CD4-positive, alpha-beta T cell treated with Interleukin-10 for 1 hour (primary cell): ENCODE results near the gene ABL2.
"Not testable (repeated sequence)": the region's sequence is repeated elsewhere in the genome, so short reads cannot be mapped to it uniquely, and the experiment has no call there.

ENCODE experiments used
- DNase-seq: peaks from one replicate; pipeline ENCODE4 v3.0.0-alpha.2; 2020

The ABL2 gene

GRCh38 chr1:179213317-179213716 lies 16.2 kb downstream of the ABL2 start:
- not testable (repeated sequence) for DNase-seq

GRCh38 chr1:179208681-179209477 lies 20.6 kb downstream of the ABL2 start:
- no peak for DNase-seq

DNA sequence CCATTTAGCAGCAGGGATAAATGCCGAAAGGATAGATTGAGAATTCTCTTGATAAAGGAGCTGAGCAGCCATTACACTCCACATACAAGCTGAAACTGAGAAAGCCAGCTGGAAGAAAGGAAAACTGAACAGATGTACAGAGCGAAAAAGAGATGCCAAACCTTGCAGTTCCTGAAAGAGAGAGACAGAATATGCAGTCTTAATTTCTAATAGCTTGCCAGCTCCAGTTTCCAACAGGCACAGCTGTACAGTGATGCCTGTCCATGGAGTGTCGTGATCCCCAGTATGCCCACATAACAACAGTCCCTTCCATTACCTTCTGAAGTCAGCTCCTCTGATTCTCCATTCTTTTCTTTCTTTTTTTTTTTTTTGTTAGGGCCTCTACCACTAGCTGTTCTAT lies 22.7 kb downstream of the ABL2 start:
- no peak for DNase-seq

GRCh38 chr1:179205284-179205683 lies 24.2 kb downstream of the ABL2 start:
- no peak for DNase-seq

- no peak for DNase-seq
Observed at GRCh38 chr1:179202161-179202560, 27.3 kb downstream of the ABL2 start.

- no peak for DNase-seq
Observed at GRCh38 chr1:179200586-179200985, 28.9 kb downstream of the ABL2 start.

- DNase-seq: no peak
Observed at GRCh38 chr1:179197690-179198297, 31.7 kb downstream of the ABL2 start.

DNA sequence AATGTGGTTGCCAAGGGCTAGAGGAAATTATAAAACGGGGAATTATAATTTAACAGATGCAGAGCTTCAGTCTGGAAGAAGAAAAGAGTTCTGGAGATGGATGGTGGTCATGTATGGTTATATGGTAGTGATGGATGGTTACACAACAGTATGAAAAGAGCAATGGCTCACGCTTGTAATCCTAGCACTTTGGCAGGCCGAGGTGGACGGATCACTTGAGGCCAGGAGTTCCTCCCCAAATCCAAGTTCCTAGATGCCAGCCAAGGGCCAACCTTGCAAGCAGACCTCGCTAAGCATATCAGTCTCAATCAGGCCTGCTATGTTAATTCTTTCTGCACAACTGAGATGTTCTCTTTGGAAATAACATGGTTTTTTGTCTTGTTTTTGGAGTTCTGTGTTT lies 33.6 kb downstream of the ABL2 start:
- not testable (repeated sequence) for DNase-seq

- DNase-seq: no peak
Observed at GRCh38 chr1:179195376-179195775, 34.1 kb downstream of the ABL2 start.

- DNase-seq: no peak
Observed at GRCh38 chr1:179194068-179194537, 35.4 kb downstream of the ABL2 start.

DNA sequence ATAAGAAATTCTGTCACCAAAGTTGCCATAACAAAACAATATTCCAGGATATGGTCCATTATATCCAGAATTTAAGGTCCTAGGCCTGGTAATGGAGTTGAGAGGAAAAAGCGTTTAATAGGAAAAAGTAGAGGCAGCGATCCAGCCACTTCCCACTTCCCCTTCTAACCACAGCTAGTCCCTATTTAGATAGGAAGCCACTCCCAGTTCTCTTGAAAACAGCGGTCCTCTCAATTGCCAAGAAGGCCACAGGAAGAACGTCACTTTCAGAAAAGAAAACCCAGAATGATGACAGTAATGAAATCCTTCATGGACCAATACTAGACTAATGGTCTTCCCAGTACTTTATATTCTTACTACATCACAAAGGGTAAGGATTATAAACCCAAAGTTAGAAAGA lies 38.6 kb downstream of the ABL2 start:
- DNase-seq: peak; percentile 6

DNA sequence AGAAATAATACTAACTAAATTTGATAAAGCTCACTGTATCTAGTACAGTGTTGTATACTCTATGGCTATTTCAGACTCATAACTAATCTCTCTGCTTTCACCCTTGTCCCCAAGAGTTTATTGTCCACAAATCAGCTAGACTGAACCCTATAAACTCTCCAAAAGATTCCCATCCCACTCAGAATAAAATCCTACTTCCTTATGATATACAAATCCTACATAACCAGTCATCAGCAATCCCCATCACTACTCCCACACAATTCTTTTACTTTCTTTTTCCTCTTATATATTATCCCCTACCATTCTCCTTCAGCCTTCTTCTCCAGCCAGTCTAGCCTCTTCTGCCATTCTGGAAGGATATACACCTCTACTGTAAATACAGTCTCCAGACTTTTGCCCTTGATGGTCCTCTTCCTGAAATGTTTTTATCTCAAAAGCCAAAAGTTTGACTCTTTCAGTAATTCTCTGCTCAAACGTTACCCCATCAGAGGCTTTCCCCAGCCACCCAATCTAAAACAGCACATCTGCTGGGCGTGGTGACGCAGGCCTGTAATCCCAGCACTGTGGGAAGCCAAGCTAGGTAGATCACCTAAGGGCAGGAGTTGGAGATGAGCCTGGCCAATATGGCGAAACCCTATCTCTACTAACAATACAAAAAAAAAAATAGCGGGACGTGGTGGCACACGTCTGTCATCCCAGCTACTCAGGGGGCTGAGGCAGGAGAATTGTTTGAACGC lies 41.6 kb downstream of the ABL2 start:
- no peak for DNase-seq

DNA sequence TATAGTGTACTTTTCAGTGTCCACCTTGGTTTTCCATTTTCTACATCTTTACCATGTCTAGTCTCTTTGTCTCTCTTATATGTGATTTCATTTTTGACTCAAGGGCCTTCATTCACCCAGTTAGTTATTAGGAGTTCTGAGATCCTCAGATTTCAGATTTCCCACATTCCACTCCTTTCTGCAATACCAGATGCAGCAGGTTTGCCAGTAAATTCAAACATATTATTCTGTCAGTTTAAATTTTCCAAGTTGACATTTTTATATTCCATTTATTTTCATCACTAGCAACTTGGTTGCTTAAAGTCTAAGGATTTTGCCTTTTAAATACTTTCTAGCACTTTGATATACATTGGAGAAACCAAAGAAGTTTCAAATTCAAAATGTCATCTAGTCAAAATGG lies 42.4 kb downstream of the ABL2 start:
- no peak for DNase-seq

- DNase-seq: no peak
Observed at GRCh38 chr1:179184403-179184802, 45.1 kb downstream of the ABL2 start.

DNA sequence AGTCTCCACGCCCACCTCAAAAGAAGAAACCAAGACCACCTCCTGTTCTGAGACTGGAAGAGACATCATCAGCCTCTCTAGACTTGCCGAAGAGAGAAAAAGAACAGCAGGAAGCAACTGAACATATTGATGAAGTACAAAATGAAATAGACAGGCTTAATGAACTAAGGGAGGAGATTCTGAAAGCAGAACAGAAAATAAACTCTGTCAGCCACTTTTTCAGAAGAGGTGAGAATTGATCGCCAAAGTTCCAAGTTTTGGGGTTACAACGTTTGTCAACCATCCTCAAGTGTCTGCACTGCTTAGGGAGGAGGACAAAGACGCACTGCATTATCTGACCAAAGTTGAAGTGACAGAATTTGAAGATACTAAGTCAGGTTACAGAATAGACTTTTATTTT lies 45.6 kb downstream of the ABL2 start:
- no peak for DNase-seq

DNA sequence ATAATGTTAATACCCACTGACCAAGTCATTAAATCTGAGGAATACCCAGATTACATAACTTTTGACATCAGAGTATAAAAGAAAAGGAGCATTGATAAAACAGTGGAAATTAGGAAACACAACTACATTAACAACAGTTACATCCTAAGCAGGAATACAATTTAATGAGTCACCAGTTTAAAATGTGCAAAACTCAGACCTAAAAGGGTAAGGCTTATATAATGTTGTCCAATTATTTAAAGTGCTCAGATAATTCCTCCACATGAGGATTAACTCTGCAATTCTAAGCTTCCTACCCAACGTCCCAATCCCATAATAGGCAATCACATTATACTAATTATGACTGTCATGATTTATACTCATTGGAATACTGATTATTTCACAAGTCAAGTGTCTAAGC lies 50.5 kb downstream of the ABL2 start:
- DNase-seq: no peak

DNA sequence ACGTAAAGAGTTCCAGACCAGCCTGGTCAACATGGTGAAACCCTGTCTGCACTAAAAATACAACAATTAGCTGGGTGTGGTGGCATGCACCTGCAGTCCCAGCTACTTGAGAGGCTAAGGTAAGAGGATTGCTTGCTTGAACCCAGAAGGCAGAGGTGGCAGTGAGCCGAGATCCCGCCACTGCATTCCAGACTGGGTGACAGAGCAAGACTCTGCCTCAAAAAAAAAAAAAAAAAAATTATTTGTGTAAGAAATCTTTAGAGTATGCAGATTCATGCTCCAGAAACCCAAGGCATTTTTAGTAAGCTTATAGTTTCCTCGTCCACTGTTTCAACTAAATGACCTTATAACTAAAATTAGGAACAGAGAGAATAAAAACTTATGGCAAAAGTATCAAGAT lies 51.3 kb downstream of the ABL2 start:
- no peak for DNase-seq

GRCh38 chr1:179177615-179178014 lies 51.9 kb downstream of the ABL2 start:
- DNase-seq: no peak

DNA sequence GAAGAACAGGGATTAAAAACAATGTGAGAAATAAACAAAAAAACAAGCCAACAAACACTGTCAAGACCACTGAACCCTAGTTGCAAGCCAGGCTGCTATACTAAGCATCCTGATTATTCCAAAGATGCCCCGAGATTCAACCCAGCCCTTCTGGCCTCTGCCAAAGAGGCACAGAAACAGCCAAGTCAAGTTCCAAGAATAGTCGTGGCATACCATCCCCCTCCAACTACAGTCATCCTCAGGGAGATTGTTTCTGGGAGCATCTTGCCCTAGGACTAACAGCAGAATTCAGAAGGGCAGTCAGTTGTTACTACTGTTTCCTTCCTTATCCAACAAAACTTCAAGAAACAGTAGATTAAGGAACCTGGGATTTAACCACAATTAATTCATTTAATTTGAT lies 52.3 kb downstream of the ABL2 start:
- DNase-seq: no peak

- no peak for DNase-seq
Observed at GRCh38 chr1:179175011-179175841, 54.3 kb downstream of the ABL2 start.

GRCh38 chr1:179170468-179170770 lies 59.1 kb downstream of the ABL2 start:
- DNase-seq: not testable (repeated sequence)

GRCh38 chr1:179169616-179170467 lies 59.6 kb downstream of the ABL2 start:
- DNase-seq: no peak
